Fibroblast of the aortic adventitia (primary cell): ENCODE results near the gene UCHL1. TPM values are rescaled to one million over a fixed set of nuclear protein-coding genes. Genes with fewer than 3 reads are reported as not detected.
A peak's percentile ranks its signal among the peaks of the same experiment; 100 is the strongest.

Source experiments
- DNase-seq: peaks from one replicate; pipeline ENCODE4 v3.0.0-alpha.2; 2010; ENCODE audit warnings: low read depth
- H3K4me3 ChIP-seq: 2 replicates; pipeline ENCODE4 v1.5.1; 2011; ENCODE audit warnings: low read depth, mild to moderate bottlenecking, control low read depth, low read length, moderate library complexity
- total RNA-seq: library from RNA; depleted of rRNA; stranded (reverse); fragments of >200 nt; gene quantifications from 2 replicates; pipeline ENCODE4 v1.2.3, GENCODE V29; 2012; ENCODE audit warnings: low replicate concordance
- TF ChIP-seq, protein P1 (sequence below): IDR thresholded peaks from 2 replicates; pipeline ENCODE4 v1.5.1; 2011; ENCODE audit warnings: mild to moderate bottlenecking, low read length, control low read depth, inconsistent platforms; ENCODE audit not compliant: insufficient read depth

The UCHL1 gene
- total RNA-seq, 1 donor, result 765 TPM

DNA sequence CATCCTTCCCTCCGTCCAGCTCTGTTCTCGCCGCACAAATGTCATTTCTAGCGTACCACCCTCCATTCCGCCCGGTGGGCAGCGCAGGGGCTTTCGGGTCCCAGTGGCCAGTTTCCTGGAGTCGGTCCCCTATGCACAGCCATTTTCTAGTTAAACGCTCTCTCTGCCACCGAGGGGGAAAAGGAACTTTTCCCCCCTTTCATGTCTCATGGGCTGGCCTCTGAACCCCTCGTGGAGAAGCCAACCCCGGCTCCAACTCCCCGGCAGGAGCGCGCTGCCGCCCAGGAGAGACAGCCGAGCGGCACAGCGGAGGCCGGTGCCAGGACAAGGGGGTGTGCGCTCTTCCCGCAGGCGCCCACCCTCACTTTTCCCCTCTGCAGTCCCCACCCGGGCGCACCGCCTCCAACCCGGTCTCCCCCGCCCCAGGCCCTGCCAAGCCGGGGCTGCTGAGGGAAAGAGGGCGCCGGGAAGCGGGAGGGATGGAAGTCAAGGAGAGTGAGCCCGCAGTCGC is 43.0 kb upstream of the UCHL1 start:
- TF ChIP-seq, protein P1, sequence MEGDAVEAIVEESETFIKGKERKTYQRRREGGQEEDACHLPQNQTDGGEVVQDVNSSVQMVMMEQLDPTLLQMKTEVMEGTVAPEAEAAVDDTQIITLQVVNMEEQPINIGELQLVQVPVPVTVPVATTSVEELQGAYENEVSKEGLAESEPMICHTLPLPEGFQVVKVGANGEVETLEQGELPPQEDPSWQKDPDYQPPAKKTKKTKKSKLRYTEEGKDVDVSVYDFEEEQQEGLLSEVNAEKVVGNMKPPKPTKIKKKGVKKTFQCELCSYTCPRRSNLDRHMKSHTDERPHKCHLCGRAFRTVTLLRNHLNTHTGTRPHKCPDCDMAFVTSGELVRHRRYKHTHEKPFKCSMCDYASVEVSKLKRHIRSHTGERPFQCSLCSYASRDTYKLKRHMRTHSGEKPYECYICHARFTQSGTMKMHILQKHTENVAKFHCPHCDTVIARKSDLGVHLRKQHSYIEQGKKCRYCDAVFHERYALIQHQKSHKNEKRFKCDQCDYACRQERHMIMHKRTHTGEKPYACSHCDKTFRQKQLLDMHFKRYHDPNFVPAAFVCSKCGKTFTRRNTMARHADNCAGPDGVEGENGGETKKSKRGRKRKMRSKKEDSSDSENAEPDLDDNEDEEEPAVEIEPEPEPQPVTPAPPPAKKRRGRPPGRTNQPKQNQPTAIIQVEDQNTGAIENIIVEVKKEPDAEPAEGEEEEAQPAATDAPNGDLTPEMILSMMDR, result no peak
- H3K4me3 ChIP-seq, result peak overlapping the region; percentile 96
- no peak for DNase-seq

DNA sequence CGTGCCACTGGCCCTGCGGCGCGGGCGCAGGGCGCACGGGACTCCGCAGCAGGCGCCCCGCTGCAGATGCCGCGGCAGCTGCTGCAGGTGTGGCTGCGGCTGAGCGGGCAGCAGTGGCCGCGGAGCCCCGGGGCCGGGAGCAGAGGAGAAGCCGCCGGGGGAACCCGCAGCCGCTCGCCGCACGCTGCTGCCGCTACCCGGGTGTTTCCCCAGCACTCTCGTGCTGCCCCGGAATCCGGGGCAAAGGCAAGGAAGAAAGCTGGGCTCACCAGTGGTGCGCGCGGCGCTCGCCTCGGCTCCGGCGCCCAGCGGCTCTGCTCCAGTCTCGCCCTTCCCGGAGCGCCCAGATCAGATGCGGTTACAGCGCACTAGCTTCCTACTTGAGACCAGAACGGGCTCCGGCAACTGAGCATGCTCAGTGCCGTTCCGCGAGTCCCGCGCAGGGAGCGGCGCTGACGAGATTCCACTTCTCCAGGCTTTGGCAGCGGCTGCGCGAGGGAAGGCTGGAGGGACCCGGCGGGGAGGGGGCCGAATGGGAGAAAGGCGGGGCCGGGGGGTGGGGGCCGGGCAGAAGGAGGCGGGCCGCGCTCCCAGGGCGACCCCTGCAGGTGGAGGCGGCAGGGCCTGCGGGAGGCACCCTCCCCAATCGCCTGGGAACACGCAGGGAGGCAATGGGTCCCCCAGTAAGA is 42.4 kb upstream of the UCHL1 start, which contains the start of gene APBB2:
Gene APBB2, minus strand, starts transcription at position 407 of the 689 bp plus-strand sequence. CDS start 181,288 bp downstream, outside the sequence.
- peak; percentile 95 for DNase-seq
- peak within 1 kb of the TSS; percentile 96 for H3K4me3 ChIP-seq
- TF ChIP-seq, protein P1, result peak; percentile 79

DNA sequence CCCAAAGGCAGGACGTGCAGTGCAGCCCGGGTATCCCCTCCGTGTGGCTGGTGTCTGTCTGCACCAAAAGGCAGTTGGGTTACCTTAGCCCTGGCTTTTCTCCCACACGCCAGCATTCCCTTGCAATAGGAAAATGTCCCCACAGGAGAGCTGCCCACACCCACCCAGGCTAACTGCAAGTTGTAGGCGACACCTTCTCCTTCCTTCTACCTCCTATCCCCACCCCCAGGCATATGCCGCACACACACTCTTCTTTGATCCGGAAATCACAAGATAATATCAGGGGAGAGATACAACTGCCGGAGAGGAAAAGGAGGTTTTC is 41.9 kb upstream of the UCHL1 start:
- TF ChIP-seq, protein P1, result no peak
- H3K4me3 ChIP-seq, result peak overlapping the region; percentile 46
- no peak for DNase-seq

DNA sequence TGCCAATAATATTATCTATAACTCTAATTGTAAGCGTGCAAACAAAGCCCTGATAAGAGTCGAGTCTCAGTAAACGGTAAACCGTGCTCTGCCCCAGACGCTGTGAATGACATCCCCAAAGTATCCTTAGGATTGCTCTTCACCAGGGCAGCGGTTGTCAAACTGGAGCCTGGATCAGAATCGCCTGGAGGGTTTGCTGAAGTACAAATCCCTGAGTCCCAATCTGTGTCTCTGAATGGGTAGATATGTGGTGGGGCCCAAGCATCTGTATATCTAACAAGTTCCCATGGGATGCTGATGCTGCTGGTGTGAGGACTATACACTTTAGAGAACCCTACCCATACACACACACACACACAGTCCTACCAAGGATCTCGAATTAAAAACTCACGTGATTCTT is 41.6 kb upstream of the UCHL1 start:
- H3K4me3 ChIP-seq, result no peak overlapping the region
- no peak for DNase-seq
- TF ChIP-seq, protein P1, result no peak

DNA sequence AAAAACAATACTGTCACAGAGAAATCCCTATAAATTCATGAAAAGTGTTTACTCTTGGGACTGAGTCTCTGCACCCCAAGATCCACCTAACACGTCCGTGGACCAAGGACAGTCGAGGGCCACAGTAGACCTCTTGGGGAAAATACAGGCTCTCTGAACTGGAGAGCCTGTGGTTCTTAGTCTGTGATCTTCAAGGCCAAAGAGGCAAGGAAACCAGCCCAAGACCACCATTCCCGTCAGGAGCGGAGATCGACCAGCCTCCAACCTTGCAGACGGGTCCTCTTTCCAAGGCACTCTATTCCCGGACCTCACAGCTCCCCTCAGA is 40.8 kb upstream of the UCHL1 start:
- TF ChIP-seq, protein P1, result no peak
- peak overlapping the region; percentile 72 for H3K4me3 ChIP-seq
- no peak for DNase-seq

DNA sequence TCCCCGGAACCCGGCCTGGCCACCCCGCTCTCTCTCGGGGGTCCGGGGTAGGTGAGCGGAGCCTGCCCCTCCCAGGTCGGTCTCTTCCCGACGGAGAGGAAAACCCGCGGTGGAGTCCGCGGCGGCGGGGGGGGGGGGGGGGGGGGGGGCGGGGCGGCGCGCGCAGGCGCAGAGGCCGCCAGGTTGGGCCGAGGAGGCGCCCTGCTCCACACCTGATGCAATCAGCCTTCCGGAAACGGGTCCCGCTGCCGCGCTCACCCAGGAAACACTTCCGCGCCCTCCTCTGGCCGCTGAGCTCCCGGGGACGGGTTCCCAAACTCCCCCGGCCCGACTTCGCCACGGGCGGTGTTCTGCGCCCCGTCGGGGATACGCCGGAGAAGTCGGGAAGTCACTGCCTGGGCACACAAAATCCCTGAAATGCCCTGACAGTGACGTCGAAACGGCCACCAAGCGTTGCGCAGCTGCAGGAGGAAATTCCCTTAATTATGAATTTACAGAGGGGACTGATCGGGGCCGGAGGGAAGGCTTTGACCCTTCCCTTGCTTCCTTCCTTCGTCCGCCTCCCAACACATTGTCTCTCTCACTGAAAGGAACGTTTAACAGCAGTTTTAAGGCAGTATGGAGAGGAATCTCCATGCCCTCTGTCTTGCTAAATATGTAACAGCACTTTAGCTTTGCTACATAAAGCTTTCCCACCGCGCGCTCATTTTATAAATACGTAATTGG is 40.3 kb upstream of the UCHL1 start:
- DNase-seq, result peak; percentile 76
- TF ChIP-seq, protein P1, result peak; percentile 55
- H3K4me3 ChIP-seq, result peak overlapping the region; percentile 72

DNA sequence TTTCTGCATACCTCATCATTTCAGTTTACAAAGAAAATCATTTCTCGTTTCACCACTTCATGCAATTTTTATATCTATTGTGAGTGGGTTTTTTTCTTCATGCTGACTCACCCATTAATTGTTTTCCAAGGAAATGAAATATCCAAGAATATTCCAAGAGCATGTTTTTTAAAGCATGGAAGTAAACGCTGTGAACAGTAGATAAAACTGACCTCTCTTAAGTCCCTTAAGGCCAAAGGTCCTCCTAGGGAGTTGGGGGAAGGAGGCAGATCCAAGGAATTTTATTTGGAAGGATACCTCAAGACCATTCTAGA is 39.8 kb upstream of the UCHL1 start:
- no peak for DNase-seq
- H3K4me3 ChIP-seq, result peak overlapping the region; percentile 72
- TF ChIP-seq, protein P1, result no peak
